Measurements from ENCODE around the gene OAF. TPM values are rescaled to one million over a fixed set of nuclear protein-coding genes. Genes with fewer than 3 reads are reported as not detected.
"Not testable (repeated sequence)": the region's sequence is repeated elsewhere in the genome, so short reads cannot be mapped to it uniquely, and the experiment has no call there.

OAF gene
- total RNA-seq, 1 experiment from 2014 or later, result 105 TPM

- no peak for DNase-seq (ENCODE audit: low read depth)
Observed at GRCh38 chr11:120240866-120241265, 30.0 kb downstream of the OAF start.

- no peak for DNase-seq (ENCODE audit: low read depth)
Observed at GRCh38 chr11:120241277-120241676, 30.4 kb downstream of the OAF start.

- no peak for DNase-seq (ENCODE audit: low read depth)
Observed at GRCh38 chr11:120243221-120243620, 32.4 kb downstream of the OAF start.

GRCh38 chr11:120244476-120245365 is 33.9 kb downstream of the OAF start:
- peak; percentile 53 for DNase-seq (ENCODE audit: low read depth)

- no peak for DNase-seq (ENCODE audit: low read depth)
Observed at GRCh38 chr11:120245434-120245833, 34.6 kb downstream of the OAF start.

- peak; percentile 90 for DNase-seq (ENCODE audit: low read depth)
Observed at GRCh38 chr11:120248551-120249278, 37.9 kb downstream of the OAF start.

- no peak for DNase-seq (ENCODE audit: low read depth)
Observed at GRCh38 chr11:120249279-120250262, 38.7 kb downstream of the OAF start.

- DNase-seq (ENCODE audit: low read depth), result not testable (repeated sequence)
Observed at GRCh38 chr11:120253377-120253776, 42.5 kb downstream of the OAF start.

GRCh38 chr11:120254788-120255518 is 44.1 kb downstream of the OAF start:
- no peak for DNase-seq (ENCODE audit: low read depth)

GRCh38 chr11:120255519-120255866 is 44.7 kb downstream of the OAF start:
- no peak for DNase-seq (ENCODE audit: low read depth)

- no peak for DNase-seq (ENCODE audit: low read depth)
Observed at GRCh38 chr11:120256178-120256577, 45.3 kb downstream of the OAF start.

- DNase-seq (ENCODE audit: low read depth), result no peak
Observed at GRCh38 chr11:120256779-120257178, 45.9 kb downstream of the OAF start.

- no peak for DNase-seq (ENCODE audit: low read depth)
Observed at GRCh38 chr11:120257346-120257745, 46.5 kb downstream of the OAF start.

- no peak for DNase-seq (ENCODE audit: low read depth)
Observed at GRCh38 chr11:120258661-120259060, 47.8 kb downstream of the OAF start.

GRCh38 chr11:120259241-120259640 is 48.4 kb downstream of the OAF start:
- no peak for DNase-seq (ENCODE audit: low read depth)

- no peak for DNase-seq (ENCODE audit: low read depth)
Observed at GRCh38 chr11:120259988-120260565, 49.2 kb downstream of the OAF start.

- DNase-seq (ENCODE audit: low read depth), result no peak
Observed at GRCh38 chr11:120260616-120261015, 49.8 kb downstream of the OAF start.

GRCh38 chr11:120261321-120261720 is 50.5 kb downstream of the OAF start:
- no peak for DNase-seq (ENCODE audit: low read depth)

- DNase-seq (ENCODE audit: low read depth), result no peak
Observed at GRCh38 chr11:120261931-120262330, 51.1 kb downstream of the OAF start.

GRCh38 chr11:120267319-120267718 is 56.5 kb downstream of the OAF start:
- no peak for DNase-seq (ENCODE audit: low read depth)

- no peak for DNase-seq (ENCODE audit: low read depth)
Observed at GRCh38 chr11:120268686-120269085, 57.9 kb downstream of the OAF start.

Data from M059J (cell line).